HG02852 (cell line): ENCODE data around the gene CATSPERZ.

Source experiments
- ATAC-seq: cut with Tn5 transposase; IDR thresholded peaks from one replicate; pipeline ENCODE4 v1.9.1; 2021; ENCODE audit warnings: mild to moderate bottlenecking, moderate library complexity; ENCODE audit not compliant: unreplicated experiment

The CATSPERZ gene

DNA sequence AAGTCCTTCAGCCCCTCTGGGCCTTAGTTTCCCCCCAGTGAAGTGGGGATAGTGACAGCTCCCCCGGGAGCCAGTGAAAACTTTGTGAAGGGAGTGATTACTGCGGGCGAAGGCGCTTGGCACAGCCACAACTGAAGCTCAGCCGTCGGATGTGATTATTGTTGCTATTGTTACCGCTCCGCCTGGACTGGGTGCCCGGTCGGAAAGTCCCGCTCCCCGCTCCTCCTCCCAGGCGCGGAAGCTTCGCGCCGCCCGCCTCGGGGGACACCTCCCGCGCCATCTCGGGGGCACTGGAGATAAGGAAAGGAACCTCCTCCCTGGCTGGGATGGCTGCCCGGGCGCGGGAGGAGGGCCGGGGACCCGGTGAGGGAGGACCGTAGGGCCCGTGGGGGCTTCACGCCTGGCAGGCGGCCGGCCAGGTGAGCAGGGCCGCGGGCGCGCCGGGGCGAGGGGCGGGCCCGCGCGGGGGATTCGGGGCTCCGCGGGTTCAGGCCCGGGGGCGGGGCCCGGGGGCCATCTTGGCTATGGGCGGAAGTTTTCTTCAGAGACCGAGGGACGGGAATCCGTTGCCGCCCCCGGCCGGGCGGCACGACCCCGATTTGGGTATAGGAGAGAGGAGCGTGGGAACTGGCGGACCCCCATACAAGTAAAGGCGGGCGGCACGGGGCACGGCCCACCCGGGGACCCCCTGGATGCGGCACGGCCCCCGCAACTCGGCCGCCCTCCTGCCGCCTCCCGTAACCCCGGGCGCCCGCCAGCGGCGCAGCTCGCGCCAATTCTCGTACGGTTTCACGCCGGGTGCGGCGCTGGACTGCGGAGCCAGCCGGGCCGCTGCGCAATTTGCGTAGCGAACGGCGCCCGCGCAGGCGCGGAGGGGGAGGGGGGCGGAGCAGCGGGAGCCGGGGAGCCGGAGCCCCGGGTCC lies 14.9 kb upstream of the CATSPERZ start, which contains the start of gene GPR137:
Gene GPR137, plus strand, starts transcription at position 887 of the 923 bp plus-strand sequence. CDS start 677 bp downstream, outside the sequence.
- peak; percentile 61 for ATAC-seq

DNA sequence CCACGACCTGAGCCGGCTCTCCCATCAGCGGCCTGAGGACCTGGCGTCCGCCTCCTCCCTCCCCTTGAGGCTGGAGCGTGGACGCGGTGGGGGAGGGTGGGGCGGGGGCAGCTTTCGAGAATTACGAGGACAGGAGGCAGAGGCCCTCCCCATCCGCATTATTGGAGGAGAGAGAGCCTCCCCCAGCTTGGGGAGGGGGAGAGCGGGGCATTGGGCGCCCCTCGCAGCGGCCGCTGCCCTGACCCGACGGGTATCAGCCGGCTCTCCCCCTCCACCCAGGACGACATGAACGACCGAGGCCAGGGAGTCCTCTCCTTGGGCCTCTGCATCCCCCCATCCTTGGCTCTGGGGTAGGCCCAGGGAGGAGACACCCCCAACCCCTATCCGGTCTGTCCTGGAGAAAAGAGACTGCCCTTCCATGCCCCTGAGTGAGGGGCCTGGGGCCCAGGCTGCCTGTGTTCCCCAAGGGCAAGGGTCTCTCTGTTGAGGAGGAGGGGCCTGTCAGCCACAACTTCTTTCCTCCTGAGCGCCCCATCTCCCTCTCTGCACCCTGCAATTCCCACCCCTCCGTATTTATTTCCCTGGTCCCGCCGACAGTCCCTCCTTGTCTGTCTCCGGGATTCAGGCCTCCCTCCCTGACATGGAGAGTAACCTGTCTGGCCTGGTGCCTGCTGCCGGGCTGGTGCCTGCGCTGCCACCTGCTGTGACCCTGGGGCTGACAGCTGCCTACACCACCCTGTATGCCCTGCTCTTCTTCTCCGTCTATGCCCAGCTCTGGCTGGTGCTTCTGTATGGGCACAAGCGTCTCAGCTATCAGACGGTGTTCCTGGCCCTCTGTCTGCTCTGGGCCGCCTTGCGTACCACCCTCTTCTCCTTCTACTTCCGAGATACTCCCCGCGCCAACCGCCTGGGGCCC lies 14.0 kb upstream of the CATSPERZ start:
- ATAC-seq = no peak

DNA sequence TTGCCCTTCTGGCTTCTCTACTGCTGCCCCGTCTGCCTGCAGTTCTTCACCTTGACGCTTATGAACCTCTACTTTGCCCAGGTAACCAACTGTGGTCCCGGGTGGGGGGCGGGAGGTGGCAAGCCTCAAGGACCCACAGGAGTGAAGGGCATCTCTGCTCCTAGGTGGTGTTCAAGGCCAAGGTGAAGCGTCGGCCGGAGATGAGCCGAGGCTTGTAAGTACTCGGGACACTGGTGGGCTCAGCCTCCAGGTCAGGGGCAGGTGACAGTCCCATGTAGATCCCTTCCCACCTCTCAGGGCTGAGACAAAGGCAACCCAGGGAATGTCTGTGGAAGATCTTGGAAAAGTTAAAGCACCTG lies 13.4 kb upstream of the CATSPERZ start:
- no peak for ATAC-seq

DNA sequence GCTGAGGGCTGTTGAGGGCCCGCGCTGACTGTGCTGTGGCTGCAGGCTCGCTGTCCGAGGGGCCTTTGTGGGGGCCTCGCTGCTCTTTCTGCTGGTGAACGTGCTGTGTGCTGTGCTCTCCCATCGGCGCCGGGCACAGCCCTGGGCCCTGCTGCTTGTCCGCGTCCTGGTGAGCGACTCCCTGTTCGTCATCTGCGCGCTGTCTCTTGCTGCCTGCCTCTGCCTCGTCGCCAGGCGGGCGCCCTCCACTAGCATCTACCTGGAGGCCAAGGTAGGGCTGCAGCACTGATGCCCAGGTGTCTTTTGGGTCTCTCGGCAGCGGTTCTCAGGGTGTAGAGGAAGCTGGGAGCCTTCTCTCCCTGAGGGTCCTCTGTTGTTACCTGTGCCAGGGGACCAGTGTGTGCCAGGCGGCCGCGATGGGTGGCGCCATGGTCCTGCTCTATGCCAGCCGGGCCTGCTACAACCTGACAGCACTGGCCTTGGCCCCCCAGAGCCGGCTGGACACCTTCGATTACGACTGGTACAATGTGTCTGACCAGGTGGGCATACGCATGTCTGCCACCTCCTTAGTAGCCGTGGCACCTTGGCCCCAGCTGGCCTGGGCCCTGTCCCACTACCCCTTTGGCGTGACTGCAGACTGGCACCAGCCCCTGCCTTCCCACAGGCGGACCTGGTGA lies 12.3 kb upstream of the CATSPERZ start:
- ATAC-seq = no peak

GRCh38 chr11:64288353-64288750 lies 11.8 kb upstream of the CATSPERZ start:
- no peak for ATAC-seq

GRCh38 chr11:64289002-64289564 lies 11.1 kb upstream of the CATSPERZ start:
- no peak for ATAC-seq

DNA sequence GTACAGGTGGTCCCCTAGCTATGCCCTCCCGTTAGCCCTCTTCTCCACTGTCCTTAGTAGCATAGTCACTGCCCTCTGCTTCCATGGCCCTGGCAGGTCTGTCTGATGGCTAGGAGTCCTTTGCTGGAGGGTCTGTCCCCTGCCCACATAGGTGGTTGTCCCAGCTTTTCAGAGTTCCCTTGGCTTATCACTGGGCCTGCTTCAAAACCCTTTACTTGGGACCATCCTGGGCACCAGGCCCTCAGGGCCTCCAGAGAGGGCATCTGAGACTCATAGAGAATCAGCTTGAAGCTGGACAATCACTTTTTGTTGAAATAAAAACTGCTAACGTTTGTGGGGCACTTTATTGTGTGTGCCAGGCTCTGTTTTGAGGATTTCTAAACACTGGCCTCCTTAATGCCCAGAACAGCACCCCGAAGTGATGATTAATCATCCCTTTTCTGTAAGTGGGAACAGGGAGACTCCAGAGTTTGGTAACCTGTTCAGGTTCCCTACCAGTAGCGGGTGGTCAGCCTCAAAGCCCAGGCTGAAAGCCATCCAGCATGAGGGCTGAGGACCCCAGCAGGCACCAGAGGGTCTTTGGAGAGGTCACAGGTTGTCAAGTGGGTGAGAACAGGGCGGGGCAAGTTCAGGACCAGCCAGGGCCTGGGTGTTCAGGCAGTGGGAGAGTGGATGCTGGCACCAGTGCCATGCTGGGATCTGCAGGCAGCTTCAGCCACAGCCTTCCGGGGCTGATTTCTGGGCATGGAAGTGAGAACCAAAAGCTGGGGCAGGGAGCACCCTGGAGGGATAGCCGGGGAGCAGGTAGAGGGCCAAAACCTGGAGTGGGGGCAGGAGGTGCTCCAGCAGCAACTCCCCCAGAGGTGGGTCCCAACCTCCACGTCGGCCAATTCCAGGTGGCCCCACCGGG lies 9.6 kb upstream of the CATSPERZ start:
- no peak for ATAC-seq

DNA sequence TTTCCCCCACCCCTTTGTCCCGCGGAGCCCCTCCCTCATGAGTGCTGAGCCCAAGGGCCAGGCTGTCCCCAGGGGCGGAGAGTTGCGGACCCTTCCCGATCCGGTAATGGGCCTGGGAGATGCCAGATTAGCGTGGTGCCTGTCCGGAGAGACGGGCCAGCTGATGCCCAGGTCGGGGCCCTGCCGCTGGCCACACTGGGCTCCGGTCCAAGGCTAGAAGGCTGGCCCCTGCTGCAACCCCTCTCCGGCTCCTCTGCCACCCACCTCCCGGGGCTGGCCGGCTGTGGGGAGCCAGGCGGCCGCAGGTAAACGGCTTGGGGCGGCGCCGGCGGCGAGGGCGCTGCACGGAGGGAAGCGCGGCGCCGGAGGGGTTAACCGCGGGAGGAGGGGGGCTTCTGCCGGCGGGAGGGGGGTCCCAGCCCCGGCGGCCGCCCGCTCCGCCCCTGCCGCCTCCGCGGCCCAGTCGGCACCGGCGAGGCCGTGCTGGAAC lies 8.9 kb upstream of the CATSPERZ start, which contains the start of gene KCNK4:
Gene KCNK4, plus strand, starts transcription at position 41 of the 490 bp plus-strand sequence. CDS start 1,717 bp downstream, outside the sequence.
- ATAC-seq = no peak

- no peak for ATAC-seq
These were observed 8.3 kb upstream of the CATSPERZ start for GRCh38 chr11:64291752-64292459.

DNA sequence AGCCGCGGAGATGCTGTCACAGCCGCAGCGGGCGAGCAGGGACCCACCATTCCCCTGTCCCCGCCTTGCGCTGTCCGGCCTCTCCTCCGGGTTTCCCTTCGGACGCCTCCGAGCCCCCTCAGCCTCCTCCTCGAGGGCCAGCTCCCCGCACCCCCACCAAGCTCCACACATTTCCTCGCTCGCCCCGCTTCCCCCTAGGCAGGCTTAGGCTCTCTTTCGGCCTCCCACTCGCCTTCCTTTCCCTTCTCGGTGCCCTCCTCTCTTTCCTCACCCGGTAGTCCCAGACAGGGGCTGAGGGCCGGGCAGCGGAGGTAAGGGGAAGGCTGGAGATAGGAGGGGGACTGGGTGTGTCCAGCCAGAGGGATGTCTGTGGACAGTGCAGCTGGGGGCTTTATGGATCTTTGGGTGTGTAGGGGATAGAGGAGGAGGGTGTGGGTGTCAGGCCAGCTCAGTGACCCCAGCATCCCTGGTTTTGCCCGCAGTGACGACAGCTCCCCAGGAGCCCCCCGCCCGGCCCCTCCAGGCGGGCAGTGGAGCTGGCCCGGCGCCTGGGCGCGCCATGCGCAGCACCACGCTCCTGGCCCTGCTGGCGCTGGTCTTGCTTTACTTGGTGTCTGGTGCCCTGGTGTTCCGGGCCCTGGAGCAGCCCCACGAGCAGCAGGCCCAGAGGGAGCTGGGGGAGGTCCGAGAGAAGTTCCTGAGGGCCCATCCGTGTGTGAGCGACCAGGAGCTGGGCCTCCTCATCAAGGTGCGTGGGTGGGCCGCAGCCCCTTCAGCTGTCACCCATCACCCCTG lies 7.5 kb upstream of the CATSPERZ start:
- no peak for ATAC-seq

- no peak for ATAC-seq
These were observed 5.4 kb upstream of the CATSPERZ start for GRCh38 chr11:64294774-64295173.

GRCh38 chr11:64295760-64296159 lies 4.4 kb upstream of the CATSPERZ start:
- ATAC-seq = no peak

DNA sequence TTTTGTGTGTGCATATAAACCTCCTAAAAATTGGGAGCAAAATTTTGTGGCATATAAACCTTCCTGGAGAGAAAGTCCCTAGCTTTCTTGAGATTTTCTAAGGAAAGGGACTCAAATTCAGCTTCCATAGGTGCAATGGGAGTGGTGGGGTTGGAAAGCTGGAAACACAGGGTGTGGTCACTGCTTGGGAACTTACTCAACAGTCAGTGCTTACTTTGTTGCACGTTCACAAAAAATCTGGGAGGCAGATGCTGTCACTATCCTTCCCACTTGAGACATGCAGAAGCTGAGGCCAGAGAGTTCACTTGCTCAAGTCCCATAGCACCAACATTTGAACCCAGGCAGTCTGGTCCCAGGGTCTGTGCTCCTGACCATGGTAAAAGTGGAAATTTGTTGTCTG lies 3.9 kb upstream of the CATSPERZ start:
- ATAC-seq = no peak

DNA sequence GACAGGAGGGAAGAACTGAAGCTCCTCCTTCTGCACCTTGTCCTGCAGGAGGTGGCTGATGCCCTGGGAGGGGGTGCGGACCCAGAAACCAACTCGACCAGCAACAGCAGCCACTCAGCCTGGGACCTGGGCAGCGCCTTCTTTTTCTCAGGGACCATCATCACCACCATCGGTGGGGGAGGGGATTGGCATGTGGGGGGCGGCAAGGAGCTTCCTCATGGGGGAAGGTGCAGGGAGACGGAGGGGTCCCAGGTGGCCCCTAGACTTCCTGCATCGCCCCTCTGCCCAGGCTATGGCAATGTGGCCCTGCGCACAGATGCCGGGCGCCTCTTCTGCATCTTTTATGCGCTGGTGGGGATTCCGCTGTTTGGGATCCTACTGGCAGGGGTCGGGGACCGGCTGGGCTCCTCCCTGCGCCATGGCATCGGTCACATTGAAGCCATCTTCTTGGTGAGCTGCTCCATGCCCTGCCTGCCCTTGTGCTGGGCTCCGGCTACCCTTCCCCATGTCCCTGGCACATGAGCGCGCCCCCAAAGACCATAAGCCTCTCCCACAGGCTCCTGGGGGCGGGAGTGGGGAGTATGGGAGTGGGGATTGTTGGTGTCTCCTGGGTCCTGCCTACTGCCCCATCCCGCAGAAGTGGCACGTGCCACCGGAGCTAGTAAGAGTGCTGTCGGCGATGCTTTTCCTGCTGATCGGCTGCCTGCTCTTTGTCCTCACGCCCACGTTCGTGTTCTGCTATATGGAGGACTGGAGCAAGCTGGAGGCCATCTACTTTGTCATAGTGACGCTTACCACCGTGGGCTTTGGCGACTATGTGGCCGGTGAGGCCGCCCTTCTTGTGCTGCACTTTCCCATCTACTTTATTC lies 3.1 kb upstream of the CATSPERZ start:
- ATAC-seq = no peak

GRCh38 chr11:64297699-64298358 lies 2.3 kb upstream of the CATSPERZ start:
- ATAC-seq = no peak
